Mammary epithelial cell (primary cell): ENCODE measurements around the gene KRTAP5-7.

Source experiments
- EZH2 ChIP-seq: IDR thresholded peaks from 2 replicates; pipeline ENCODE4 v1.6.1; 2012; ENCODE audit warnings: low read length, inconsistent platforms, borderline replicate concordance
- TF ChIP-seq, protein P1 (sequence below), 2 donors: IDR thresholded peaks in 1 of 2; conservative IDR thresholded peaks in 1 of 2; 2 replicates each; pipeline ENCODE4 v1.5.1; 2011 to 2012; ENCODE audit warnings: inconsistent platforms in 2 of 2, low read length in 2 of 2, mild to moderate bottlenecking in 2 of 2, control low read depth in 1 of 2, low read depth in 1 of 2; ENCODE audit not compliant: insufficient read depth in 1 of 2; ENCODE audit errors: extremely low read depth in 1 of 2

DNA sequence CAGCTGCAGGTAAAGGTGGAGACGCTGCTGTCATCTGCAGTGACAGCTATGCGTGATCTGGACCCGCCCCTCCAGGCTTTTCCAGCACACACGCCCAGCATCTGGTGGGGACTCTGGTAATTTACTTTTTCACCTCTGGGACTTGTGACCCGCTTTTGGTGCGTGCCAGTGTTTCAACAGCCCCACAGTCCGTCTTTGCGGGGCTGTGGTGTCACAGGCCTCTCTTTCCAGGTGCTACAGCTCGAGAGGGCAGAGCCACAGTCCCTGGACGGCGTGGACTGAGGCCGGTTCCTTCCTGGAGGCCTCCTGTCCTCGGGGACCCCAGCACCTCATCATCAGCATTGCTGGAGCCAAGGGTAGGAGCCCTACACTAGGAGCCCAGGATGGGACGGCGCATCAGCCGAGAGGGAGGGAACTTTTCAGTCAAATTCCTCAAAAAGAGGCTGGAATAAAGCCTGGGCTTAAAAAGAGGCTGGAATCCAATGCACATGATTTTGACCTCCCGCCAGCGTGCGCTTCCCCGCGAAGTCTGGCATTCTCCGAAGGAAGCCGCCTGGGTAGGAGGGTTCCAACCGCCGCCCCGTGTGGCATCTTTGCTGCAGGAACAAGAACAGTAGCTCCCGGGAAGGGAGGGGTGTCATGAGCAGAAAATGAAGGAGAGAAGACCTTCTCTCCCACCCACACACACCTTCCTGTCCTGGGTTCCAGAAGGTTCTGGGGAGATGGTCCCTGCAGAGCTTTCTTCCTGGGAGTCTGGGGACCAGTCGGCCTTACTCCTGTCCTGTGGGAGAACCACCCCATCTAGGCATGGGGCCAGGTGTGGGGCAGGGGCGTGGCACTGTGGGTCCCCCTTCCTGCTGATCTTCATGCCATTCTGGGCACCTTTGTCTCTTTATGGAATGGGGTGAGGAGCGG, 25.7 kb upstream of the KRTAP5-7 start:
- TF ChIP-seq, protein P1, sequence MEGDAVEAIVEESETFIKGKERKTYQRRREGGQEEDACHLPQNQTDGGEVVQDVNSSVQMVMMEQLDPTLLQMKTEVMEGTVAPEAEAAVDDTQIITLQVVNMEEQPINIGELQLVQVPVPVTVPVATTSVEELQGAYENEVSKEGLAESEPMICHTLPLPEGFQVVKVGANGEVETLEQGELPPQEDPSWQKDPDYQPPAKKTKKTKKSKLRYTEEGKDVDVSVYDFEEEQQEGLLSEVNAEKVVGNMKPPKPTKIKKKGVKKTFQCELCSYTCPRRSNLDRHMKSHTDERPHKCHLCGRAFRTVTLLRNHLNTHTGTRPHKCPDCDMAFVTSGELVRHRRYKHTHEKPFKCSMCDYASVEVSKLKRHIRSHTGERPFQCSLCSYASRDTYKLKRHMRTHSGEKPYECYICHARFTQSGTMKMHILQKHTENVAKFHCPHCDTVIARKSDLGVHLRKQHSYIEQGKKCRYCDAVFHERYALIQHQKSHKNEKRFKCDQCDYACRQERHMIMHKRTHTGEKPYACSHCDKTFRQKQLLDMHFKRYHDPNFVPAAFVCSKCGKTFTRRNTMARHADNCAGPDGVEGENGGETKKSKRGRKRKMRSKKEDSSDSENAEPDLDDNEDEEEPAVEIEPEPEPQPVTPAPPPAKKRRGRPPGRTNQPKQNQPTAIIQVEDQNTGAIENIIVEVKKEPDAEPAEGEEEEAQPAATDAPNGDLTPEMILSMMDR (conservative IDR thresholded peaks at IDR 0.05 in 1 of 2, IDR thresholded peaks at IDR 0.05 in 1 of 2; ENCODE audit: extremely low read depth in 1 of 2, insufficient read depth in 1 of 2, low read depth in 1 of 2, low read length in 2 of 2) = no peak
- no peak for TF ChIP-seq EZH2
